ENCODE results near the gene NFIX. TPM values are rescaled to one million over a fixed set of nuclear protein-coding genes. Genes with fewer than 3 reads are reported as not detected.

The NFIX gene
- total and polyA plus RNA-seq, 2 of the 13 experiments (the other 11 are each of a cell fraction or from before 2014, with no cell fraction given) = 3.4 to 5.4 TPM

GRCh38 chr19:13060964-13061927, 66.0 kb downstream of the NFIX start (continued):
- TF ChIP-seq ZNF646 (CRISPR knock-in tag; IDR thresholded peaks at IDR 0.05) (peak; percentile 77; the same call in 1 of the 2 replicates), ZNF839 (CRISPR knock-in tag; IDR thresholded peaks at IDR 0.05; ENCODE audit: borderline replicate concordance) (peak; percentile 77; the same call in 1 of the 2 replicates), FOXP4 (CRISPR knock-in tag; IDR thresholded peaks at IDR 0.05) (peak; percentile 49; the same call in 1 of the 2 replicates), SMYD3 (CRISPR knock-in tag; IDR thresholded peaks at IDR 0.05) (no peak), REST (IDR thresholded peaks at IDR 0.05; ENCODE audit: borderline replicate concordance in 1 of 2, low read depth in 1 of 2, low read length in 2 of 2) (no peak), PRDM10 (CRISPR knock-in tag; IDR thresholded peaks at IDR 0.05; ENCODE audit: low read depth) (no peak), ZNF549 (CRISPR knock-in tag; IDR thresholded peaks at IDR 0.05) (no peak), ESRRA (CRISPR knock-in tag; IDR thresholded peaks at IDR 0.05; ENCODE audit: low read depth) (0 out of 2 replicates have a peak, but pooled peaks have one; percentile 33), HNRNPK (IDR thresholded peaks at IDR 0.05; ENCODE audit: low read depth, low read length, poor library complexity, severe bottlenecking) (no peak), ZNF7 (CRISPR knock-in tag; IDR thresholded peaks at IDR 0.05) (no peak)
